GM19468 (cell line): ENCODE results near the gene RXFP1.
"Not testable (repeated sequence)": the region's sequence is repeated elsewhere in the genome, so short reads cannot be mapped to it uniquely, and the experiment has no call there.

ENCODE experiments used
- ATAC-seq: cut with Tn5 transposase; IDR thresholded peaks from one replicate; pipeline ENCODE4 v1.9.1; 2021; ENCODE audit warnings: mild to moderate bottlenecking, moderate library complexity, moderate number of reproducible peaks; ENCODE audit not compliant: unreplicated experiment; ENCODE audit errors: extremely low read depth

RXFP1 gene

GRCh38 chr4:158605393-158605792 is 83.7 kb downstream of the RXFP1 start:
- no peak for ATAC-seq

- ATAC-seq: no peak
These were observed 85.3 kb downstream of the RXFP1 start for GRCh38 chr4:158606969-158607368.

- no peak for ATAC-seq
These were observed 87.4 kb downstream of the RXFP1 start for GRCh38 chr4:158609116-158609515.

- peak; percentile 85 for ATAC-seq
These were observed 89.1 kb downstream of the RXFP1 start for GRCh38 chr4:158610790-158611189.

- no peak for ATAC-seq
These were observed 91.4 kb downstream of the RXFP1 start for GRCh38 chr4:158613046-158613445.

GRCh38 chr4:158617956-158618355 is 96.3 kb downstream of the RXFP1 start:
- ATAC-seq: no peak

GRCh38 chr4:158621729-158622128 is 100.0 kb downstream of the RXFP1 start:
- ATAC-seq: no peak

- ATAC-seq: no peak
These were observed 100.6 kb downstream of the RXFP1 start for GRCh38 chr4:158622251-158622650.

- peak; percentile 73 for ATAC-seq
These were observed 103.3 kb downstream of the RXFP1 start for GRCh38 chr4:158624889-158625478.

- no peak for ATAC-seq
These were observed 103.9 kb downstream of the RXFP1 start for GRCh38 chr4:158625544-158625943.

- ATAC-seq: no peak
These were observed 109.2 kb downstream of the RXFP1 start for GRCh38 chr4:158630893-158631292.

- ATAC-seq: no peak
These were observed 114.9 kb downstream of the RXFP1 start for GRCh38 chr4:158636619-158637018.

GRCh38 chr4:158644356-158644755 is 122.7 kb downstream of the RXFP1 start:
- no peak for ATAC-seq

- no peak for ATAC-seq
These were observed 123.1 kb downstream of the RXFP1 start for GRCh38 chr4:158644760-158645159.

GRCh38 chr4:158649111-158649680 is 127.5 kb downstream of the RXFP1 start:
- no peak for ATAC-seq

GRCh38 chr4:158652920-158653319 is 131.2 kb downstream of the RXFP1 start:
- ATAC-seq: no peak

GRCh38 chr4:158656439-158656838 is 134.8 kb downstream of the RXFP1 start:
- no peak for ATAC-seq

GRCh38 chr4:158657291-158657690 is 135.6 kb downstream of the RXFP1 start:
- ATAC-seq: no peak

- not testable (repeated sequence) for ATAC-seq
These were observed 141.6 kb downstream of the RXFP1 start for GRCh38 chr4:158663255-158663654.

- not testable (repeated sequence) for ATAC-seq
These were observed 142.3 kb downstream of the RXFP1 start for GRCh38 chr4:158663707-158664625.

GRCh38 chr4:158664806-158665205 is 143.1 kb downstream of the RXFP1 start:
- ATAC-seq: no peak
